ENCODE results near the gene ROCK2. TPM values are rescaled to one million over a fixed set of nuclear protein-coding genes. Genes with fewer than 3 reads are reported as not detected.

The ROCK2 gene
- total and polyA plus RNA-seq, 9 of the 15 experiments (the other 6 are each of a cell fraction or from before 2014, with no cell fraction given), result 4.9 to 30.6 (median 14.3) TPM

- TF ChIP-seq STAT6 (CRISPR knock-in tag; IDR thresholded peaks at IDR 0.05), result no peak
- no peak for TF ChIP-seq ZNF609 (CRISPR knock-in tag; IDR thresholded peaks at IDR 0.05; ENCODE audit: borderline replicate concordance)
- no peak for TF ChIP-seq E2F1 (CRISPR knock-in tag; IDR thresholded peaks at IDR 0.05)
- TF ChIP-seq ZNF133 (CRISPR knock-in tag; IDR thresholded peaks at IDR 0.05), result no peak
- no peak for TF ChIP-seq CCAR2 (IDR thresholded peaks at IDR 0.05; ENCODE audit: low read depth, low read length)
- TF ChIP-seq BMI1 (IDR thresholded peaks at IDR 0.05; ENCODE audit: low read length), result no peak
- no peak for TF ChIP-seq HLTF (IDR thresholded peaks at IDR 0.05)
- TF ChIP-seq ZNF512 (tag; IDR thresholded peaks at IDR 0.05), result no peak
- TF ChIP-seq GTF3C2 (IDR thresholded peaks at IDR 0.05; ENCODE audit: borderline replicate concordance, extremely low read depth, insufficient read length), result no peak
- no peak for TF ChIP-seq SMAD1 (IDR thresholded peaks at IDR 0.05; ENCODE audit: low read depth, low read length, partially characterized antibody)
Measured at GRCh38 chr2:11344956-11345677, 681 bp upstream of the ROCK2 start (continued).
